GM12878 (cell line): ENCODE results near the gene S100B. TPM values are rescaled to one million over a fixed set of nuclear protein-coding genes. Genes with fewer than 3 reads are reported as not detected.

ENCODE experiments used
- ATAC-seq: fragments of 200-7000 bp; cut with Tn5 transposase; 3 replicates; pipeline ENCODE4 v1.9.1; 2020; ENCODE audit warnings: mild to moderate bottlenecking, moderate library complexity
- BruUV-seq: library from RNA; stranded (reverse); fragments of 400-500 nt; replicated peaks from 2 replicates; lab custom pipeline; 2021; lab: Mats Ljungman, UMichigan
- CTCF ChIA-PET: fragments of 300-600 bp; sonication (Branson Sonifier 250); formaldehyde crosslinking; extraction: SDS; loops from one replicate; lab custom pipeline; 2021; ENCODE audit warnings: inconsistent platforms; lab: Yijun Ruan, JAX
- POLR2A ChIA-PET: fragments of 350-600 bp; formaldehyde crosslinking; extraction: SDS; loops from one replicate; lab custom pipeline; 2021; ENCODE audit warnings: inconsistent platforms; lab: Charles Lee
- RAD21 ChIA-PET: fragments of 300-600 bp; sonication (Branson Sonifier 250); formaldehyde crosslinking; loops from one replicate; lab custom pipeline; 2023; ENCODE audit warnings: antibody characterized with exemption; ENCODE audit not compliant: unreplicated experiment; lab: Charles Lee
- SMC1A ChIA-PET: fragments of 300-600 bp; sonication (Branson Sonifier 250); formaldehyde crosslinking; loops from one replicate; lab custom pipeline; 2023; ENCODE audit not compliant: unreplicated experiment, uncharacterized antibody; lab: Charles Lee
- DNase-seq: peaks from one replicate; pipeline ENCODE4 v3.0.0-alpha.2; 2011; ENCODE audit warnings: low read depth, low spot score
- FAIRE-seq: peaks from 3 replicates; lab custom pipeline; 2011; peaks lifted over from hg19 to GRCh38; lab: Jason Lieb, UNC
- H2AFZ ChIP-seq: 2 replicates; pipeline ENCODE4 v1.6.0; 2011; ENCODE audit warnings: low read depth, low read length, control low read depth; ENCODE audit not compliant: control insufficient read depth
- H3K27ac ChIP-seq: 2 replicates; pipeline ENCODE4 v1.5.1; 2011; ENCODE audit warnings: control low read depth; ENCODE audit not compliant: control insufficient read depth, insufficient read depth
- H3K27me3 ChIP-seq, 2 experiments: replicated peaks in 1 of 2; 2 replicates each; pipeline versions ENCODE4 v1.6.0 to v1.6.1; 2011; ENCODE audit warnings: low read length in 1 of 2; ENCODE audit not compliant: control insufficient read depth in 2 of 2, insufficient read depth in 2 of 2
- H3K36me3 ChIP-seq, 2 experiments: 2 replicates each; pipeline ENCODE4 v1.5.1; 2011; ENCODE audit warnings: low read length in 1 of 2; ENCODE audit not compliant: control insufficient read depth in 2 of 2, insufficient read depth in 2 of 2
- H3K4me1 ChIP-seq: 2 replicates; pipeline ENCODE4 v1.6.1; 2011; ENCODE audit warnings: mild to moderate bottlenecking, low read length, moderate library complexity, mixed read lengths; ENCODE audit not compliant: control insufficient read depth, insufficient read depth
- H3K4me2 ChIP-seq: 2 replicates; pipeline ENCODE4 v1.6.0; 2011; ENCODE audit warnings: control low read depth; ENCODE audit not compliant: control insufficient read depth, insufficient read depth
- H3K4me3 ChIP-seq: fragments of 200-600 bp; sonication (generic); 2 replicates; pipeline ENCODE4 v1.5.1; 2016
- H3K79me2 ChIP-seq: 2 replicates; pipeline ENCODE4 v1.6.0; 2011; ENCODE audit warnings: low read length; ENCODE audit not compliant: control insufficient read depth, insufficient read depth
- H3K9ac ChIP-seq: 2 replicates; pipeline ENCODE4 v1.8.0; 2011; ENCODE audit warnings: low read length, control low read depth, mixed read lengths; ENCODE audit not compliant: control insufficient read depth, insufficient read depth
- H3K9me3 ChIP-seq: replicated peaks from 3 replicates; pipeline ENCODE4 v1.5.1; 2011; ENCODE audit warnings: mild to moderate bottlenecking, low read length; ENCODE audit not compliant: control insufficient read depth, insufficient read depth
- H4K20me1 ChIP-seq: 2 replicates; pipeline ENCODE4 v1.6.0; 2011; ENCODE audit not compliant: control insufficient read depth, insufficient read depth
- FOXM1 ChIP-seq: IDR thresholded peaks from 2 replicates; pipeline ENCODE4 v1.6.1; 2012; ENCODE audit warnings: low read depth, mild to moderate bottlenecking, inconsistent platforms, low read length, moderate library complexity
- MTA2 ChIP-seq: fragments of 450-650 bp; IDR thresholded peaks from 2 replicates; pipeline ENCODE4 v1.6.1; 2016; ENCODE audit warnings: low read depth, mild to moderate bottlenecking, moderate library complexity
- RUNX3 ChIP-seq: IDR thresholded peaks from 2 replicates; pipeline ENCODE4 v1.6.1; 2012; ENCODE audit warnings: low read length, inconsistent platforms
- TBL1XR1 ChIP-seq: IDR thresholded peaks from 2 replicates; pipeline ENCODE4 v1.6.1; 2012; ENCODE audit warnings: low read depth, low read length, improper control_type of control experiment
- ZNF217 ChIP-seq: fragments of 450-650 bp; IDR thresholded peaks from 2 replicates; pipeline ENCODE4 v1.6.1; 2017; ENCODE audit warnings: antibody characterized with exemption, mild to moderate bottlenecking
- WGBS: methylation state at CpG from one replicate; pipeline ENCODE4 v1.1.6; 2016; ENCODE audit warnings: low lambda C conversion rate; ENCODE audit not compliant: insufficient replicate concordance, insufficient coverage; ENCODE audit errors: missing lambda C conversion rate; 5-methylcytosine and 5-hydroxymethylcytosine counted together
- in situ Hi-C: fragments of 300-500 bp; cut with MboI; formaldehyde crosslinking; loops from 9 replicates; pipeline ENCODE4 v1.14.3; 2018; ENCODE audit warnings: mixed read lengths
- intact Hi-C: fragments of 100-400 bp; cut with micrococcal nuclease; formaldehyde crosslinking; loops from one replicate; pipeline ENCODE4 v1.14.2; 2022; ENCODE audit not compliant: unreplicated experiment
- polyA plus RNA-seq, 11 experiments: library from polyadenylated mRNA; depleted of rRNA in 4 of 11; unstranded in 6 of 11; stranded (reverse) in 5 of 11; fragments of >200 nt; fragmentation: Nextera tagmentation in 4 of 11; fragmentation: Illumina TruSeq in 1 of 11; extraction: Ambion mirVana in 4 of 11; extraction: Trizol in 1 of 11; gene quantifications; 1 replicate in 1 of 11; 2 replicates in 10 of 11; pipeline versions ENCODE4 v1.2.1 to v1.2.3, GENCODE V29; 2011 to 2016; ENCODE audit warnings: inconsistent platforms in 2 of 11, missing spikeins in 2 of 11, low read depth in 1 of 11
- total RNA-seq, 4 experiments: library from RNA; depleted of rRNA in 3 of 4; stranded (reverse); fragments of >200 nt in 3 of 4; fragmentation: Illumina TruSeq in 1 of 4; extraction: Trizol in 1 of 4; gene quantifications; 2 replicates each; pipeline versions ENCODE4 v1.2.1 to v1.2.3, GENCODE V29; 2013 to 2021
- TF ChIP-seq, protein P1 (sequence below): fragments of 450-650 bp; IDR thresholded peaks from 2 replicates; pipeline ENCODE4 v1.6.1; 2017; ENCODE audit warnings: mild to moderate bottlenecking
- TF ChIP-seq, protein P2 (sequence below): IDR thresholded peaks from 2 replicates; pipeline ENCODE4 v1.6.1; 2012; ENCODE audit warnings: low read depth, low read length, improper control_type of control experiment
- TF ChIP-seq, protein P3 (sequence below): fragments of 450-650 bp; IDR thresholded peaks from 2 replicates; pipeline ENCODE4 v1.6.1; 2017; ENCODE audit warnings: mild to moderate bottlenecking, moderate library complexity

Gene S100B
- total and polyA plus RNA-seq, 10 of the 15 experiments (the other 5 are each of a cell fraction or from before 2014, with no cell fraction given), result 0.11 to 0.22 TPM; not detected in 8

DNA sequence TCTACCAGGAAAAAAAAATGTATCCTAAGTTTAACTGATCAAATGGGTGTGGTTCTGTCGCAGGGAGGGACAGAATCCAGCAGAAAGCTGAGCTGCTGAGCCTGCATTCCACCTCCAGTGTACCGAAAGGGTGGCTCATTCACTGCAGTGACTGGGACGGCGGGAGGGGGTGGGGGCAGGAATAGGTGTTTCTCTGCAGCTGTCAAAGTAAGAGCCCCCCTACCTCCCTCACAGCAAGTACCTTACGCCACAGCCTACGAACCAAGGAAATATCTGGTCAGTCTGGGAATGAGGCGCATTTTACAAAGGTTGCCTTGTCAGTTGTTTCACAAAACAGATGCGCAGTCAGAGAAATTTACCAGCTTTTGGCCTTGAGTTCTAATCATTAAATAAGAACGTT lies 1.7 kb downstream of the S100B start:
- Histone ChIP-seq H3K4me2 (no peak overlapping the region), H3K79me2 (no peaks in the 10 kb centered on the region), H3K27me3 (no peaks in the 10 kb centered on the region), H3K9me3 (no peaks in the 10 kb centered on the region), H3K36me3 (no peaks in the 10 kb centered on the region), H3K4me1 (peaks cover 28% of the 10 kb centered on the region), H3K4me3 (no peak overlapping the region), H4K20me1 (no peaks in the 10 kb centered on the region), H3K9ac (no peak overlapping the region), H3K27ac (no peak overlapping the region), H2AFZ (no peak overlapping the region)
- ATAC-seq (no peak), FAIRE-seq (no peak), DNase-seq (no peak)
- SMC1A ChIA-PET, result interaction anchor here (1.0 kb wide), 1 partner anchor 43 kb away, joined by 3 read pairs; no protein-coding TSS in a partner anchor
- TF ChIP-seq FOXM1, result no peak
- TF ChIP-seq, protein P1, sequence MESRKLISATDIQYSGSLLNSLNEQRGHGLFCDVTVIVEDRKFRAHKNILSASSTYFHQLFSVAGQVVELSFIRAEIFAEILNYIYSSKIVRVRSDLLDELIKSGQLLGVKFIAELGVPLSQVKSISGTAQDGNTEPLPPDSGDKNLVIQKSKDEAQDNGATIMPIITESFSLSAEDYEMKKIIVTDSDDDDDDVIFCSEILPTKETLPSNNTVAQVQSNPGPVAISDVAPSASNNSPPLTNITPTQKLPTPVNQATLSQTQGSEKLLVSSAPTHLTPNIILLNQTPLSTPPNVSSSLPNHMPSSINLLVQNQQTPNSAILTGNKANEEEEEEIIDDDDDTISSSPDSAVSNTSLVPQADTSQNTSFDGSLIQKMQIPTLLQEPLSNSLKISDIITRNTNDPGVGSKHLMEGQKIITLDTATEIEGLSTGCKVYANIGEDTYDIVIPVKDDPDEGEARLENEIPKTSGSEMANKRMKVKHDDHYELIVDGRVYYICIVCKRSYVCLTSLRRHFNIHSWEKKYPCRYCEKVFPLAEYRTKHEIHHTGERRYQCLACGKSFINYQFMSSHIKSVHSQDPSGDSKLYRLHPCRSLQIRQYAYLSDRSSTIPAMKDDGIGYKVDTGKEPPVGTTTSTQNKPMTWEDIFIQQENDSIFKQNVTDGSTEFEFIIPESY, result no peak
- no peak for TF ChIP-seq ZNF217
- TF ChIP-seq, protein P2, sequence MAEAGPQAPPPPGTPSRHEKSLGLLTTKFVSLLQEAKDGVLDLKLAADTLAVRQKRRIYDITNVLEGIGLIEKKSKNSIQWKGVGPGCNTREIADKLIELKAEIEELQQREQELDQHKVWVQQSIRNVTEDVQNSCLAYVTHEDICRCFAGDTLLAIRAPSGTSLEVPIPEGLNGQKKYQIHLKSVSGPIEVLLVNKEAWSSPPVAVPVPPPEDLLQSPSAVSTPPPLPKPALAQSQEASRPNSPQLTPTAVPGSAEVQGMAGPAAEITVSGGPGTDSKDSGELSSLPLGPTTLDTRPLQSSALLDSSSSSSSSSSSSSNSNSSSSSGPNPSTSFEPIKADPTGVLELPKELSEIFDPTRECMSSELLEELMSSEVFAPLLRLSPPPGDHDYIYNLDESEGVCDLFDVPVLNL, result no peak
- BruUV-seq, result no TSS peak
- POLR2A ChIA-PET, result no interaction called here
- 68% methylated on average over 7 of the region's 9 CpGs for WGBS
- CTCF ChIA-PET, result no interaction called here
- in situ Hi-C loops, result no loop called here
- intact Hi-C loops, result no loop called here
- RAD21 ChIA-PET, result no interaction called here

DNA sequence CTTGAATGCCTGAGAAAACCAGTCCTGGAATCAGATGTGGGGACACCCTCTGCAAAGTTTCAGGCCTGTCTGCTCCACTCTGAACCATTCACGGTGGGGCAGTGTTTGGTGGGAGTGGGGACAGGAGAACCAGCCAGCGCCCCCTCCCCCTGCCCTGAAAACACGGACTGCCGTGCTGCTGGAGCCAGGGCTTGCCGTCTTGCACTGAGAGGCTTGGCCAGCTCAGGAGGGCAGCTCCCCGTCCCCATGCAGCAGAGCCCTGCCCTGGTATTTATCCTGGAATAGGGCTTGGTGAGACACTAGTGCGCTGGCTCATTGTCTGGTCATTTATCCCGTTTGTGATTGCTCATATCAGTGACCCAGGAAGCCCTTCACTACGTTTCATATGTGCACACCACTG lies 3.9 kb downstream of the S100B start:
- RAD21 ChIA-PET, result no interaction called here
- WGBS, result 45% methylated on average over 8 of the region's 9 CpGs
- H2AFZ ChIP-seq, result no peak overlapping the region
- no peak for TF ChIP-seq TBL1XR1
- no peak for TF ChIP-seq RUNX3
- TF ChIP-seq, protein P3, sequence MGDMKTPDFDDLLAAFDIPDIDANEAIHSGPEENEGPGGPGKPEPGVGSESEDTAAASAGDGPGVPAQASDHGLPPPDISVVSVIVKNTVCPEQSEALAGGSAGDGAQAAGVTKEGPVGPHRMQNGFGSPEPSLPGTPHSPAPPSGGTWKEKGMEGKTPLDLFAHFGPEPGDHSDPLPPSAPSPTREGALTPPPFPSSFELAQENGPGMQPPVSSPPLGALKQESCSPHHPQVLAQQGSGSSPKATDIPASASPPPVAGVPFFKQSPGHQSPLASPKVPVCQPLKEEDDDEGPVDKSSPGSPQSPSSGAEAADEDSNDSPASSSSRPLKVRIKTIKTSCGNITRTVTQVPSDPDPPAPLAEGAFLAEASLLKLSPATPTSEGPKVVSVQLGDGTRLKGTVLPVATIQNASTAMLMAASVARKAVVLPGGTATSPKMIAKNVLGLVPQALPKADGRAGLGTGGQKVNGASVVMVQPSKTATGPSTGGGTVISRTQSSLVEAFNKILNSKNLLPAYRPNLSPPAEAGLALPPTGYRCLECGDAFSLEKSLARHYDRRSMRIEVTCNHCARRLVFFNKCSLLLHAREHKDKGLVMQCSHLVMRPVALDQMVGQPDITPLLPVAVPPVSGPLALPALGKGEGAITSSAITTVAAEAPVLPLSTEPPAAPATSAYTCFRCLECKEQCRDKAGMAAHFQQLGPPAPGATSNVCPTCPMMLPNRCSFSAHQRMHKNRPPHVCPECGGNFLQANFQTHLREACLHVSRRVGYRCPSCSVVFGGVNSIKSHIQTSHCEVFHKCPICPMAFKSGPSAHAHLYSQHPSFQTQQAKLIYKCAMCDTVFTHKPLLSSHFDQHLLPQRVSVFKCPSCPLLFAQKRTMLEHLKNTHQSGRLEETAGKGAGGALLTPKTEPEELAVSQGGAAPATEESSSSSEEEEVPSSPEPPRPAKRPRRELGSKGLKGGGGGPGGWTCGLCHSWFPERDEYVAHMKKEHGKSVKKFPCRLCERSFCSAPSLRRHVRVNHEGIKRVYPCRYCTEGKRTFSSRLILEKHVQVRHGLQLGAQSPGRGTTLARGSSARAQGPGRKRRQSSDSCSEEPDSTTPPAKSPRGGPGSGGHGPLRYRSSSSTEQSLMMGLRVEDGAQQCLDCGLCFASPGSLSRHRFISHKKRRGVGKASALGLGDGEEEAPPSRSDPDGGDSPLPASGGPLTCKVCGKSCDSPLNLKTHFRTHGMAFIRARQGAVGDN, result no peak
- TF ChIP-seq MTA2, result no peak

More for the DNA sequence above, 3.9 kb downstream of the S100B start:
- no peak overlapping the region for H3K4me3 ChIP-seq
- ChIA-PET POLR2A (no interaction called here), SMC1A (no interaction called here), CTCF (no interaction called here)
- no peak overlapping the region for H3K27ac ChIP-seq
- no peaks in the 10 kb centered on the region for H3K36me3 ChIP-seq
- no peaks in the 10 kb centered on the region for H3K9me3 ChIP-seq
- FAIRE-seq, result no peak
- BruUV-seq, result no TSS peak
- no peak overlapping the region for H3K9ac ChIP-seq
- H3K4me2 ChIP-seq, result no peak overlapping the region
- in situ Hi-C loops (no loop called here), intact Hi-C loops (no loop called here)
- no peaks in the 10 kb centered on the region for H3K27me3 ChIP-seq
- no peaks in the 10 kb centered on the region for H3K79me2 ChIP-seq
- no peak for ATAC-seq
- peaks cover 6% of the 10 kb centered on the region for H3K4me1 ChIP-seq
- no peak for DNase-seq
- H4K20me1 ChIP-seq, result no peaks in the 10 kb centered on the region
